Astrocyte (in vitro differentiated cells and primary cell): ENCODE data around the gene UQCC2.

ENCODE experiments used
- CTCF ChIP-seq: IDR thresholded peaks from 2 replicates; pipeline ENCODE4 v1.5.1; 2011; ENCODE audit warnings: low read depth, mild to moderate bottlenecking, inconsistent platforms, low read length, moderate library complexity; ENCODE audit not compliant: insufficient read depth
- EZH2 ChIP-seq: IDR thresholded peaks from 2 replicates; pipeline ENCODE4 v1.6.1; 2012; ENCODE audit warnings: mild to moderate bottlenecking, low read length, inconsistent platforms; ENCODE audit not compliant: insufficient read depth

GRCh38 chr6:33756211-33756954 lies 44.9 kb upstream of the UQCC2 start:
- TF ChIP-seq EZH2: no peak
- no peak for TF ChIP-seq CTCF
